Tibial nerve (tissue), 3 donors: ENCODE measurements around the gene EMC1.

Experiments
- CTCF ChIP-seq, 5 experiments: fragments of 200-600 bp in 3 of 5; fragments of 450-650 bp in 2 of 5; sonication (generic) in 3 of 5; IDR thresholded peaks; one replicate each; pipeline ENCODE4 v1.5.1; 2016 to 2019; ENCODE audit warnings: antibody characterized with exemption in 5 of 5, mild to moderate bottlenecking in 3 of 5, moderate library complexity in 2 of 5
- POLR2A ChIP-seq, 2 donors: fragments of 450-650 bp; IDR thresholded peaks; one replicate each; pipeline ENCODE4 v1.6.1; 2017; ENCODE audit warnings: antibody characterized with exemption in 2 of 2, mild to moderate bottlenecking in 2 of 2, moderate library complexity in 2 of 2

- TF ChIP-seq CTCF (IDR thresholded peaks at IDR 0.05): no peak
- no peak for TF ChIP-seq POLR2A (IDR thresholded peaks at IDR 0.05)
Measured at GRCh38 chr1:19178734-19179398, 72.5 kb downstream of the EMC1 start.
